Endometrial microvascular endothelial cells (primary cell): ENCODE measurements around the gene MAN2A2. TPM values are rescaled to one million over a fixed set of nuclear protein-coding genes. Genes with fewer than 3 reads are reported as not detected.

Experiments used
- in situ Hi-C: cut with HindIII; loops from 2 replicates; pipeline ENCODE4 v1.10.0; 2017; ENCODE audit warnings: low sequenced_read_pairs, low pct_unique_long_range_greater_than_20kb; ENCODE audit errors: inconsistent ontology term
- total RNA-seq: library from RNA; depleted of rRNA; stranded (reverse); fragments of >200 nt; gene quantifications from one replicate; pipeline ENCODE4 v1.2.3, GENCODE V29; 2015; ENCODE audit errors: inconsistent ontology term

The MAN2A2 gene
- total RNA-seq, 1 donor from 2014 or later = 25.9 TPM

GRCh38 chr15:90952901-90953677, 50.0 kb downstream of the MAN2A2 start:
- in situ Hi-C loops = no loop called here

- in situ Hi-C loops = no loop called here
Measured at GRCh38 chr15:90953947-90954711, 51.0 kb downstream of the MAN2A2 start.

GRCh38 chr15:90954712-90955623, 51.9 kb downstream of the MAN2A2 start, which contains the start of gene RCCD1:
Gene RCCD1 (plus strand): TSS chr15:90954884. CDS start chr15:90956735, 1,851 bp downstream.
- in situ Hi-C loops = no loop called here

- in situ Hi-C loops = no loop called here
Measured at GRCh38 chr15:90955624-90956273, 52.6 kb downstream of the MAN2A2 start.

- in situ Hi-C loops = no loop called here
Measured at GRCh38 chr15:90956274-90957030, 53.4 kb downstream of the MAN2A2 start.

GRCh38 chr15:90957031-90957790, 54.1 kb downstream of the MAN2A2 start:
- in situ Hi-C loops = no loop called here

- in situ Hi-C loops = no loop called here
Measured at GRCh38 chr15:90957791-90958190, 54.7 kb downstream of the MAN2A2 start.

- in situ Hi-C loops = no loop called here
Measured at GRCh38 chr15:90959028-90959595, 56.0 kb downstream of the MAN2A2 start.

GRCh38 chr15:90959894-90960293, 56.8 kb downstream of the MAN2A2 start:
- in situ Hi-C loops = no loop called here

- in situ Hi-C loops = no loop called here
Measured at GRCh38 chr15:90960298-90961091, 57.4 kb downstream of the MAN2A2 start.

- in situ Hi-C loops = no loop called here
Measured at GRCh38 chr15:90962021-90962420, 58.9 kb downstream of the MAN2A2 start.

GRCh38 chr15:90966262-90966661, 63.2 kb downstream of the MAN2A2 start:
- in situ Hi-C loops = no loop called here

- in situ Hi-C loops = no loop called here
Measured at GRCh38 chr15:90967206-90967605, 64.1 kb downstream of the MAN2A2 start.

GRCh38 chr15:90968434-90968833, 65.3 kb downstream of the MAN2A2 start:
- in situ Hi-C loops = no loop called here

GRCh38 chr15:90970274-90970673, 67.2 kb downstream of the MAN2A2 start:
- in situ Hi-C loops = no loop called here

- in situ Hi-C loops = no loop called here
Measured at GRCh38 chr15:90972133-90972532, 69.0 kb downstream of the MAN2A2 start.
